ENCODE data around the gene KCNH3. TPM values are rescaled to one million over a fixed set of nuclear protein-coding genes. Genes with fewer than 3 reads are reported as not detected.

Gene KCNH3
- total and polyA plus RNA-seq, 2 of the 8 experiments (the other 6 are each of a cell fraction or from before 2014, with no cell fraction given), result 0.24 to 0.50 TPM

DNA sequence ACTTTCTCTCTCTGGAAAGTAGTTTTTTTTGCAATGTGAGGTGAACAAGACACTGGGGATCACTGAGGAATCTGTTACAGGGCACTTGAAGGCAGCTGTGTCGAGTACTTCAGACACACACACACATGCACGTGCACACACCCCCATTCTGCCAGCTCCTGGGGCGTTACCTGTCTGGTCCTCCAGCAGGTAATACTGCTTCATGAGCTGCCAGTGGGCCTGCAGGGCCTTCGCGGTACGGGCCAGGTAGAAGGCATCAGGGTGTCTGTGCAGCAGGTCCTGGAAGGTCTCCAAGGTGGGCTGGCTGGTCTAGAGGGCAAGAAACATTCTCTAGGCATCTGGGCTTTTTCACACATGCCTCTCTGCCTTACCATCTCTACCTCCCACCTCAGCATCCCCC is 24.0 kb downstream of the KCNH3 start:
- H4K8ac ChIP-seq (ENCODE audit: extremely low read depth, insufficient read depth, low read length), result no peak overlapping the region
- ChIA-PET CTCF (ENCODE audit: partially characterized antibody) (interaction anchor here (1.0 to 14.0 kb wide), 5 partner anchors 10 to 204 kb away, joined by 3 to 140 read pairs (median 38); no protein-coding TSS in a partner anchor), POLR2A (ENCODE audit: partially characterized antibody) (interaction anchor here (0.9 to 9.1 kb wide), 5 partner anchors 9 to 66 kb away, joined by 3 to 72 read pairs (median 4); no protein-coding TSS in a partner anchor)
- no peak overlapping the region for H3K23ac ChIP-seq (ENCODE audit: insufficient read length)
- H2BK15ac ChIP-seq (ENCODE audit: low read length), result no peak overlapping the region
- no peak overlapping the region for H2AFZ ChIP-seq (ENCODE audit: low read length)
- H3K4me3 ChIP-seq (ENCODE audit: extremely low read depth in 1 of 4, insufficient read depth in 2 of 4, low read depth in 3 of 4, low read length in 4 of 4), result no peak overlapping the region
- H4K20me1 ChIP-seq (replicated peaks in 1 of 2; ENCODE audit: control insufficient read depth in 1 of 2, insufficient read depth in 2 of 2, low read length in 2 of 2), result peaks cover 0 to 15% of the 10 kb centered on the region in 2 experiments
- no peaks in the 10 kb centered on the region; a peak in 3 of 7 replicates for H3K4me1 ChIP-seq (replicated peaks in 1 of 4; ENCODE audit: control insufficient read depth in 3 of 4, insufficient read depth in 4 of 4, low read length in 3 of 4)
- H3K9ac ChIP-seq (replicated peaks in 1 of 4; ENCODE audit: extremely low read depth in 1 of 4, low read depth in 3 of 4, low read length in 3 of 4), result no peak overlapping the region
- FAIRE-seq, result no peak
- no peak overlapping the region for H2AK5ac ChIP-seq (ENCODE audit: low read depth, low read length)
- H2BK120ac ChIP-seq (replicated peaks; ENCODE audit: low read depth, low read length), result no peak overlapping the region
- no peak overlapping the region for H3K4me2 ChIP-seq (ENCODE audit: insufficient read depth in 1 of 2, low read depth in 2 of 2, low read length in 2 of 2)
- no peak overlapping the region for H4K91ac ChIP-seq (replicated peaks; ENCODE audit: insufficient read length, low read length)
- no peak overlapping the region for H4K5ac ChIP-seq (ENCODE audit: insufficient read length, low read depth, low read length)
- H2BK5ac ChIP-seq (ENCODE audit: low read depth, low read length), result no peak overlapping the region
- peaks cover 26 to 65% (median 44%) of the 10 kb centered on the region in 4 experiments; a peak in 7 of 8 replicates for H3K36me3 ChIP-seq (ENCODE audit: control insufficient read depth in 2 of 4, insufficient read depth in 4 of 4, low read length in 3 of 4)
- H3K14ac ChIP-seq (ENCODE audit: insufficient read length), result no peak overlapping the region
- H2BK20ac ChIP-seq (ENCODE audit: low read length), result no peak overlapping the region
- no peak overlapping the region for H3K4ac ChIP-seq (replicated peaks; ENCODE audit: insufficient read length, low read depth, low read length)
- no peak overlapping the region for H3K18ac ChIP-seq (ENCODE audit: extremely low read depth, low read length)
- H3K9me3 ChIP-seq (ENCODE audit: insufficient read depth in 2 of 2, low read depth in 1 of 2, low read length in 1 of 2), result no peaks in the 10 kb centered on the region
- no peak overlapping the region for H2BK12ac ChIP-seq (ENCODE audit: low read depth, low read length)
- no peak overlapping the region for H3K56ac ChIP-seq (replicated peaks; ENCODE audit: insufficient read length, low read depth, low read length)
- 93% methylated on average over 6 of the region's 6 CpGs; no CpG with 5 or more reads in 1 of the 2 experiments for whole genome bisulfite sequencing, 2 experiments (ENCODE audit: extremely low coverage in 1 of 2, insufficient coverage in 1 of 2, insufficient read length in 1 of 2, insufficient replicate concordance in 2 of 2, low coverage in 1 of 2, low lambda C conversion rate in 2 of 2, missing lambda C conversion rate in 1 of 2)
- no peak for DNase-seq (ENCODE audit: low read depth in 1 of 2, low spot score in 2 of 2)
- peaks cover 0 to 18% of the 10 kb centered on the region in 2 experiments; a peak in 2 of 4 replicates for H3K79me2 ChIP-seq (ENCODE audit: control insufficient read depth in 1 of 2, insufficient read depth in 2 of 2, low read length in 2 of 2)
- peaks cover 13% of the 10 kb centered on the region for H3K79me1 ChIP-seq (ENCODE audit: low read depth, low read length)
- H3K23me2 ChIP-seq (ENCODE audit: low read depth, low read length), result 0 out of 2 replicates have a peak, but pooled peaks cover 3% of the 10 kb centered on the region
- no peak overlapping the region for H3K27ac ChIP-seq (ENCODE audit: low read depth, low read length)
- no peaks in the 10 kb centered on the region for H3K27me3 ChIP-seq (replicated peaks in 1 of 4; ENCODE audit: control insufficient read depth in 3 of 4, extremely low read depth in 1 of 4, insufficient read depth in 3 of 4, low read length in 3 of 4)
- no peak for TF ChIP-seq TAF1 (IDR thresholded peaks at IDR 0.05; ENCODE audit: low read depth, low read length)
- no peak for TF ChIP-seq HDAC2 (IDR thresholded peaks at IDR 0.05; ENCODE audit: borderline replicate concordance in 1 of 2, low read depth in 2 of 2, low read length in 2 of 2)
- TF ChIP-seq CBX5 (IDR thresholded peaks at IDR 0.05; ENCODE audit: low read depth, low read length), result no peak
- TF ChIP-seq, protein P1, sequence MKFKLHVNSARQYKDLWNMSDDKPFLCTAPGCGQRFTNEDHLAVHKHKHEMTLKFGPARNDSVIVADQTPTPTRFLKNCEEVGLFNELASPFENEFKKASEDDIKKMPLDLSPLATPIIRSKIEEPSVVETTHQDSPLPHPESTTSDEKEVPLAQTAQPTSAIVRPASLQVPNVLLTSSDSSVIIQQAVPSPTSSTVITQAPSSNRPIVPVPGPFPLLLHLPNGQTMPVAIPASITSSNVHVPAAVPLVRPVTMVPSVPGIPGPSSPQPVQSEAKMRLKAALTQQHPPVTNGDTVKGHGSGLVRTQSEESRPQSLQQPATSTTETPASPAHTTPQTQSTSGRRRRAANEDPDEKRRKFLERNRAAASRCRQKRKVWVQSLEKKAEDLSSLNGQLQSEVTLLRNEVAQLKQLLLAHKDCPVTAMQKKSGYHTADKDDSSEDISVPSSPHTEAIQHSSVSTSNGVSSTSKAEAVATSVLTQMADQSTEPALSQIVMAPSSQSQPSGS (IDR thresholded peaks at IDR 0.05; ENCODE audit: low read length), result no peak
- TF ChIP-seq TBP (IDR thresholded peaks at IDR 0.05; ENCODE audit: low read depth, low read length), result no peak
- TF ChIP-seq SIRT6 (IDR thresholded peaks at IDR 0.05; ENCODE audit: low read length), result no peak
- no peak for TF ChIP-seq FOSL1 (IDR thresholded peaks at IDR 0.05; ENCODE audit: insufficient read depth, low read depth, low read length)

All from H1 (cell line).